ENCODE measurements around the gene ADCY4.
A peak's percentile ranks its signal among the peaks of the same experiment; 100 is the strongest.

Gene ADCY4

GRCh38 chr14:24298892-24299254 is 36.0 kb downstream of the ADCY4 start:
- no peak for DNase-seq (ENCODE audit: low read depth in 2 of 2)

GRCh38 chr14:24297190-24297964 is 37.5 kb downstream of the ADCY4 start:
- no peak for DNase-seq (ENCODE audit: low read depth in 2 of 2)

- DNase-seq (ENCODE audit: low read depth in 2 of 2): peak; percentile 52 to 64
Measured at GRCh38 chr14:24296341-24297157, 38.3 kb downstream of the ADCY4 start.

DNA sequence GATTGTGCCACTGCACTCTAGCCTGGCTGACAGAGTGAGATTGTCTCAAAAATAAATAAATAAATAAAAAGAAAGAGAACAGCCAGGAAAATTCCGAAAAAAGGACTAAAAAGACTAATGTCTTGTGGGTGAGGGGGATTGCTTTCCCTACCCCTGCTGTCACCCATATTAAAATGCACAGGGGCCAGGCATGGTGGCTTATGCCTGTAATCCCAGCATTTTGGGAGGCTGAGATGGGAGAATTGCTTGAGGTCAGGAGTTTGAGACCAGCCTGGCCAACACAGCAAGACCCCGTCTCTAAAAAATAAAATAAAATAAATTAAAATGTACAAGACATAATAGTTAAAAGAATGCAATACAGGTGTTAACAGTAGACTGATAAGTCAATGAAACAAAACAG is 41.3 kb downstream of the ADCY4 start:
- DNase-seq (ENCODE audit: low read depth in 2 of 2): no peak

GRCh38 chr14:24292118-24292807 is 42.6 kb downstream of the ADCY4 start:
- DNase-seq (ENCODE audit: low read depth in 2 of 2): no peak

DNA sequence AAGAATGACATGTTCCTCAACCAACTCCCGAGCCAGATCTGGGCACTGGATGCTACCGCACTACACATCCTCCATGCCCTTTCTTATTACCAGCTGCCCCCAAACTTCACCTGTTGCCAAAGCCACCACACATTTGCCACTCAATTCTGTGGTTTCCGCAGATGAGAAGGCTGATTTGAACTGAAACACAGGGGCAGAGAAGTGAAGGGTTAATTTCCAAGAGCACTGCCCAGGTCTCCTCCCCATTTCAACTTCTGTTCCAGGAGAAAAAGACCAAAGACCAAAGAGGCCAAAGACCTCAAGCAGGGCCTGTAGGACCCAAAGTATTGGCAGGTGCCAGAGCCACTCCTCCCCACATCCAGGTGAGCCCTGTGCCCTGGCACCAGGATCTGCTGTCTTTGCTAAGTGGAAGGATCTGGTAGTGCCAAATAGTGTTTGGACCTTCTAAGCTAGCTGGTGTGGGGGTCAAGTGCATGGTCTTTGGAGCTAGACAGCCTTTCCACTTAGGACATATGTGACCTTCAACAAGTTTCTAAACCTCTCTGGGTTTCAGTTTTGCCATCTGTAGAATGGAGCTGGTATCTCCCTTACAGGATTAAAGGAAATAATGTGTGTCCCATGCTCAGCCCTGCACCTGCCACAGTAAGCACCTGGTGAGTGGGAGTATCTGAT is 43.3 kb downstream of the ADCY4 start:
- no peak for DNase-seq (ENCODE audit: low read depth in 2 of 2)

GRCh38 chr14:24290746-24291145 is 44.1 kb downstream of the ADCY4 start:
- no peak for DNase-seq (ENCODE audit: low read depth in 2 of 2)

GRCh38 chr14:24289649-24290280 is 45.1 kb downstream of the ADCY4 start:
- no peak for DNase-seq (ENCODE audit: low read depth in 2 of 2)

DNA sequence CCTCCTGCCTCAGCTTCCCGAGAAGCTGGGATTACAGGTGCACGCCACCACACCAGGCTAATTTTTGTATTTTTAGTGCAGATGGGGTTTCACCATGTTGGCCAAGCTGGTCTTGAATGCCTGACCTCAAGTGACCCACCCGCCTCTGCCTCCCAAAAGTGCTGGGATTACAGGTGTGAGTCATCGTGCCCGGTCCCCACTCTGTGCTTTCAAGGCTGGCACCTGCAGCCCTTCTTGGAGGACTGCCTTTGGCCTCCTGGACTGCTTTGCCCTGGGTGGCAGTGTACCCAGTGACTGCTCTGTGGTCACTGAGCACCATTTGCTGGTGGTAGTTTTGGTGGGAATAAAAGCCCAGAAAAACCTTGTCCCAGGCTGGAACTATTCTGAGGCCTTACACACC is 47.9 kb downstream of the ADCY4 start:
- no peak for DNase-seq (ENCODE audit: low read depth in 2 of 2)

DNA sequence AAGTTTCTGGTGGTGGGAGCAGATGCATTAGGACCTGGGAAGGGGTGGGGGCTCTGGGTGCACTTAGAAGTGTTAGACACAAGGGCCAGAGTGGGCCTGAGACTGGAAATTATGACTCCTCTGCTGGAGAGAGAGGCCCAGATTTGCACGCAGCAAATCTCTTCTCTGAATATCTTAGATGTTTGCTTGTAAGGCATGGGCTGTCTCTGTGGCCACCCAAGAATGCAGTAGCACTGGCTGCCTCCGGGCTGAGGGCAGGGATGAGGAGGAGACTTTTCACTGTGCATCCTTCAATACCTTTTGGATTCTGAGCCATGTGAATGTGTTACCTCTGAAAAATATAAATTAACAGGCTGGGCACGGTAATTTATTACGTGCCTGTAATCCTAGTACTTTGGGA is 49.5 kb downstream of the ADCY4 start:
- DNase-seq (ENCODE audit: low read depth in 2 of 2): no peak

DNA sequence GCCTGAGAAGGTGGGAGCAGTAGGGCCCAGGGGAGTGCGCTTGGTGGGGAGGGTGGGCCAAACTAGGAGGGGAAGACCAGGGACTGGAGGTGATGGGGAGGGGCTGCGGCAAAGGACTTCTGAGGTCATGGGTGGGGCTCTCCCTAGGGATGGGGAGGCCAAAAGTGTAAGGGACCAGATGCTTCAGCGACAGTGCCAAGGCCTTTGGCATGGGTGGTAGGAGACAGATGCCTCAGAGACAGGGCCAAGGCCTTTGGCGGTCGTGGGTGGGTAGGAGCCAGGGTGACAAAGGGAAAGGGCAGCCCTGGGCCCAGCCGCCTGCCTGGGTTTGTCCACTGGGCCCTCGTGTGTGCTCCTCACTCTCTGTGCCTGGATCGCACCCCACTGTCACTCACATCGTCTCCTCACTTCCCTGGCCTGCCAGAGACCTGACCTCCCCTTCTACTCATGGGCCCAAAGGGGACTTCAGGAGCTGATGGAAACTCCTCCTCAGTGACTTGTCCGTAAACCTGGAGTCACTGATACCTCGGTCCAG is 50.3 kb downstream of the ADCY4 start:
- no peak for DNase-seq (ENCODE audit: low read depth in 2 of 2)

DNA sequence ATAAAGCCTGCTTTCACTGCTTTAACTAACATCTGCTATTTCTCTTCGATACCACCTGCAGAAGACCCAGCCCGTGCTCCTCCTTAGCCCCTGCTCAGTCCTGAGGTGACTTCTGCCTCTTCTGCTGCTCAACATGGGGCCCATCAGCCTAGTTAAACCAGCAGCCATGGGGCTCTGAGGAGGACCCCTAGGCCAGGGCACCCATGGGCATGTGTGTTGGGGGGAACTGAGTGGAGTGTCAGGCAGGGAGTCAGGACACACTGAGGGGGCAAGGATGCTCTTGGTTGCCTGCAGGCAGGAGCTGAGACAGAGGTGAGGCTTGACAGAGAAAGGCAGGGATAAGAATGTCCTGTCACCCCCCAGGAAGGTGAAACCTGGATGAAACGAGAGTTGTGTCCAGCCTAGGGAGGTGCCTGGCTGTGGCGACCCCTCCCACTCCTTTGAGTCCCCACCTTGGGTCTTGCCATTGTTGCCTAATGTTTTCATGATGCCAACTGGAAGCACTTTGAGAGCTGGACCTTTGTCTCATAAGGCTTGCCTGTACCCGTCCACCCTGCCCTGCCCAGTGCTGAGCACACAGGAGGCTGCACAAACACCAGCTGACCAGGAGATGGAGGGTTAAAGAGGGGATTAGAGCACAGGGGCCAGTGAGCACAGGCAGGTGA is 50.9 kb downstream of the ADCY4 start:
- DNase-seq (ENCODE audit: low read depth in 2 of 2): no peak

DNA sequence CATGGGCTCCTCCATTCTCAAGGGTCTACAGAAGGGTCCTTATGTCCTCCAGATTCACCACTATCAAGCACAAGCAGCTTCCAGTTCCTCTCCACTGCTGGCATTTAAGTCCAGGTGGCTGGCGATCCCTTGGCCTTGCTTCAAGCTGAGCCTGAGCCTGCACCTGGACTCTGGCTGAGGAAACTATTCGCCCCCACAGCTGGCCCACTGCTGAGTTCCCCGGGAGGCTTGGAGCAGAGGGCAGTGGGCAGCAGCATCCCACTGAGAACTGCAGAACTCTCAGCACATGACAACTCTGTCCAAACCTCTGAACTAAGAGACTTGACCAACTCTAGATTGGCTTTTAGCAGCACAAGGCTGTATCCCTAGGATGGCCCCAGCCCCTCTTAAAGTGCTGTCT is 52.1 kb downstream of the ADCY4 start:
- DNase-seq (ENCODE audit: low read depth in 2 of 2): no peak

- DNase-seq (ENCODE audit: low read depth in 2 of 2): no peak
Measured at GRCh38 chr14:24281636-24282035, 53.2 kb downstream of the ADCY4 start.

GRCh38 chr14:24280797-24281460 is 53.9 kb downstream of the ADCY4 start:
- DNase-seq (ENCODE audit: low read depth in 2 of 2): no peak

DNA sequence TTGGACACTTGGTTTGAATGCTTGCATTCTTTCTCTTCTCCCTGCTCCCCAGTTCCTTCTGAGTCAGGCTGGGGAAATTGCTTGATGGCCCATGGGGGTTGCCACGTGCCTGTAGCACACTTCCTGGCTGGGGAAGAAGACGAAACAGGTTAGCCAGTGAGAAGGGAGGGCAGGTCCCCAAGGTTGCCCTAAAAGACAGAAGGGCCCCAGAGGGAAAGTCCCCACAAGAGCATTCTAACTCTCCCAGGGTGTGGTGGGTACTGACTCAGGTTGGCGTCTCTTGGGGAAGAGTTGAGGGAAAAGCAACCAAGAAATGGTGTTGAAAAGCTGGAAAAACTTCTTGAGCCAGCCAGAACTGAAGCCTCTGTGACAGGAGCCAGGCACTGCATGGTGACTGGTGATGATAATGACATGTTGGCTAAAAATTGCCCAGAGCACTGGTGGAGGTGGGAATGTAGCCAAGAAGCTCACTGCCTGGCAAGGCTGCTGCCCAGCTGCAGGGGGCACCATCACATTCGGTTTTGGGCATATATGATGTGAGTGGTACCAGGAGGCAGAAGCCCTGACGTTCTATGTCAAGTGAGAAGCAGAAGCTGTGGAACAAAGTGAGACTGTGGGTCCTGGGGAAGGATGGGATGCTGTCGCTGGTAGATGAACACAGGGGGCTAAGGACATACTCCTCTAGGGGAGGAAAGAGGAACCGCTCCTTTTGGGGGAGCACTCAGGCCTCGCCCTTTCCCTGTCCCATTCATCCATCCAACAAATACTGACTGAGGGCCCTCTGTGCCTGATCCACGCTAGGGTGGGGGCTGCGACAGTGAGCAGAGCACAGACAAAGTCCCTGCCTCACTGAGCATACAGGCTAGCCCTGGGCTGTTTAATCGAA is 55.3 kb downstream of the ADCY4 start:
- peak in 1 of 2 donors; percentile 17 for DNase-seq (ENCODE audit: low read depth in 2 of 2)

DNA sequence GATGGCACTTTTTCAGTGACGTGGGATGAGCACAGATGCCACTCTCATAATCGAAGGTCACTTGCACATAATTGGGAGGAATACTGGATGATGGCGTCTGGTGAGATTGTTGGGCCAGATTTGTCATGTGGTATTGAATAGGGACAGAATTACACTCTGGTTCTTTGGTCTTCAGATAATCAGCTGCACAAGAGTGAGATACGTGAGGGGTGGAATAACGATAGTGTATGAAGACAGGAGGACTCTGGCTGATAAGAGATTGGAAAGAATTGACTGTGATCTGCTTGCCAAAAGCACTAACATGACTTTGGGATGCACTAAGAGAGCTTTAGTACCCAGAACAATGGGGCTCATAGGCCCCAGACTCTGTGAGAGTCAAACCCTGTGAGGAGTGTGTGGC is 56.4 kb downstream of the ADCY4 start:
- no peak for DNase-seq (ENCODE audit: low read depth in 2 of 2)

DNA sequence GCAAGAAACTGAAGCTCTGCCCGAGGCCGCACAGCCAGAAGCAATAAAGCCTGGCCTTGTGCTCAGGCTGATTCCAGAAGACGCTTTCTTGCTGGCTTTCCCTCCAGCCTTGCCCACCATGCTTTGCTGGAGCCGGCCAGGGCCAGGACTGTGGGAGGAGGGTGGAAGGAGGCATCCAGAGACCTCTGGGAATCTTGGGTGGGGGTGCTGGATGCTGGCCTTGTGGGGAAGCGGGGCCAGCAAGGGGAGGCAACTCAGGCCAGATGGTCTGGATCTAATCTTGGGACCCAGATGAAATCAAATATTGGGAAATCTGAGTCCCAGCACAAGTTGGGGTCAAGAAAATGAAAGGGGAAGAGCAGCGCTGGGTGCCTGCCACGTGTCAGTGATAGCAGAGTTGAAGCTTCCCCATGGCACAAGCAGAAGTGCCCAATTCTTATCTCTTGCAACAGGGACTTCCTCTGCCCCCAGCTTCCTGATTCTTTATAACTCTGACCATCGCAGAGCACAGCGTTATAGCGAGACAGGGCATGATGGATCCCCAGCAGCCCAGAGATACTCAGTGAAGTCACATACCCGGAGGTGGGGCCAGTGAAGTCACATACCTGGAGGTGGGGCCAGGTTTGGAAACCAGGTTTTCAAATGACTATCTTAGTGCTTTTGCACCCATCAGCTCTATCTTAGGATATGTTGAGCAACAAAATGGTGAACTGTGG is 57.1 kb downstream of the ADCY4 start:
- no peak for DNase-seq (ENCODE audit: low read depth in 2 of 2)

- DNase-seq (ENCODE audit: low read depth in 2 of 2): no peak
Measured at GRCh38 chr14:24277071-24277470, 57.8 kb downstream of the ADCY4 start.
